B cell (primary cell): Measurements from ENCODE around the gene OR10C1. TPM values are rescaled to one million over a fixed set of nuclear protein-coding genes. Genes with fewer than 3 reads are reported as not detected.
"Not testable (repeated sequence)": the region's sequence is repeated elsewhere in the genome, so short reads cannot be mapped to it uniquely, and the experiment has no call there.

Experiments used
- ATAC-seq: fragments of 200-7000 bp; cut with Tn5 transposase; one replicate; pipeline ENCODE4 v1.10.0; 2021; ENCODE audit warnings: low read depth, mild to moderate bottlenecking, moderate number of reproducible peaks, moderate library complexity
- CTCF ChIA-PET: fragments of 350-600 bp; sonication (Branson Sonifier 250); formaldehyde crosslinking; loops from one replicate; lab custom pipeline; 2021; ENCODE audit warnings: antibody characterized with exemption, inconsistent platforms; lab: Charles Lee
- POLR2A ChIA-PET: fragments of 350-600 bp; sonication (Branson Sonifier 250); formaldehyde crosslinking; loops from one replicate; lab custom pipeline; 2021; ENCODE audit warnings: antibody characterized with exemption; lab: Charles Lee
- DNase-seq: peaks from one replicate; pipeline ENCODE4 v3.0.0; 2013
- H2AFZ ChIP-seq: 2 replicates; pipeline ENCODE4 v1.6.1; 2012; ENCODE audit warnings: mild to moderate bottlenecking, low read depth, low read length; ENCODE audit not compliant: insufficient read depth, poor library complexity, severe bottlenecking
- H3K27ac ChIP-seq, 2 donors: 1 replicate in 1 of 2; 2 replicates in 1 of 2; pipeline ENCODE4 v1.5.1; 2012 to 2013; ENCODE audit warnings: low read length in 2 of 2, mild to moderate bottlenecking in 2 of 2, moderate library complexity in 1 of 2
- H3K27me3 ChIP-seq, 4 experiments: fragments of 200-600 bp in 1 of 4; sonication (generic) in 1 of 4; replicated peaks in 1 of 4; 1 replicate in 2 of 4; 2 replicates in 2 of 4; pipeline versions ENCODE4 v1.6.1 to v1.7.0; 2013 to 2016; ENCODE audit warnings: low read length in 3 of 4, mild to moderate bottlenecking in 2 of 4, mixed read lengths in 1 of 4, moderate library complexity in 1 of 4; ENCODE audit not compliant: insufficient read depth in 4 of 4, control insufficient read depth in 3 of 4; ENCODE audit errors: control extremely low read depth in 1 of 4
- H3K36me3 ChIP-seq, 2 experiments: replicated peaks in 1 of 2; 1 replicate in 1 of 2; 2 replicates in 1 of 2; pipeline versions ENCODE4 v1.6.1 to v1.7.1; 2013; ENCODE audit warnings: low read length in 1 of 2; ENCODE audit not compliant: insufficient read depth in 2 of 2, control insufficient read depth in 1 of 2; ENCODE audit errors: control extremely low read depth in 1 of 2, extremely low read depth in 1 of 2
- H3K4me1 ChIP-seq, 2 donors: fragments of 200-600 bp in 1 of 2; sonication (generic) in 1 of 2; 1 replicate in 1 of 2; 2 replicates in 1 of 2; pipeline versions ENCODE4 v1.5.1 to v1.6.1; 2013 to 2017; ENCODE audit warnings: low read length in 2 of 2; ENCODE audit not compliant: control insufficient read depth in 2 of 2, insufficient read depth in 2 of 2
- H3K4me2 ChIP-seq: replicated peaks from 2 replicates; pipeline ENCODE3; 2012; ENCODE audit warnings: mild to moderate bottlenecking, low read depth, low read length; ENCODE audit not compliant: poor library complexity, severe bottlenecking
- H3K4me3 ChIP-seq, 5 experiments: fragments of 200-600 bp in 1 of 5; sonication (generic) in 1 of 5; 1 replicate in 3 of 5; 2 replicates in 2 of 5; pipeline versions ENCODE4 v1.5.1 to v1.7.0; 2011 to 2016; ENCODE audit warnings: low read length in 4 of 5, mild to moderate bottlenecking in 4 of 5, low read depth in 2 of 5, control low read depth in 1 of 5, moderate library complexity in 1 of 5; ENCODE audit not compliant: insufficient read depth in 1 of 5; ENCODE audit errors: control extremely low read depth in 1 of 5, extremely low read depth in 1 of 5
- H3K79me2 ChIP-seq: fragments of 200-600 bp; sonication (generic); one replicate; pipeline ENCODE4 v1.6.0; 2016; ENCODE audit warnings: low read length; ENCODE audit not compliant: control insufficient read depth, insufficient read depth
- H3K9ac ChIP-seq: fragments of 200-600 bp; sonication (generic); 2 replicates; pipeline ENCODE4 v1.6.1; 2017; ENCODE audit warnings: mild to moderate bottlenecking, low read length, moderate library complexity
- H3K9me3 ChIP-seq, 3 donors: one replicate each; pipeline versions ENCODE4 v1.6.1 to v1.7.1; 2013; ENCODE audit warnings: low read length in 2 of 3; ENCODE audit not compliant: control insufficient read depth in 2 of 3, insufficient read depth in 1 of 3; ENCODE audit errors: control extremely low read depth in 1 of 3
- H4K20me1 ChIP-seq: 2 replicates; pipeline ENCODE4 v1.6.0; 2012; ENCODE audit warnings: mild to moderate bottlenecking, low read length; ENCODE audit not compliant: insufficient read depth, control insufficient read depth, poor library complexity, severe bottlenecking
- H3K27ac Mint-ChIP-seq: one replicate; pipeline ENCODE4 v1.8.0; 2021; ENCODE audit warnings: mixed read lengths
- H3K27me3 Mint-ChIP-seq: one replicate; pipeline ENCODE4 v1.8.0; 2021; ENCODE audit warnings: mixed read lengths
- H3K4me1 Mint-ChIP-seq: one replicate; pipeline ENCODE4 v1.8.0; 2021; ENCODE audit warnings: mixed read lengths
- H3K4me3 Mint-ChIP-seq: one replicate; pipeline ENCODE4 v1.8.0; 2021; ENCODE audit warnings: mixed read lengths
- H3K9me3 Mint-ChIP-seq: one replicate; pipeline ENCODE4 v1.8.0; 2022; ENCODE audit warnings: mixed read lengths; ENCODE audit not compliant: insufficient read depth
- CTCF ChIP-seq: fragments of 200-600 bp; IDR thresholded peaks from one replicate; pipeline ENCODE4 v1.8.0; 2022; ENCODE audit warnings: antibody characterized with exemption, mild to moderate bottlenecking
- EZH2 ChIP-seq: IDR thresholded peaks from 2 replicates; pipeline ENCODE4 v1.6.1; 2012; ENCODE audit warnings: borderline replicate concordance, low read depth, mild to moderate bottlenecking, moderate library complexity, low read length; ENCODE audit not compliant: insufficient read depth, poor library complexity, severe bottlenecking
- WGBS: methylation state at CpG from one replicate; pipeline ENCODE4 v1.1.5; 2013; ENCODE audit warnings: missing lambda C conversion rate; ENCODE audit not compliant: insufficient coverage; 5-methylcytosine and 5-hydroxymethylcytosine counted together
- intact Hi-C: fragments of 100-400 bp; cut with micrococcal nuclease; formaldehyde crosslinking; loops from one replicate; pipeline ENCODE4 v1.10.0; 2022
- polyA plus RNA-seq: library from polyadenylated mRNA; depleted of rRNA; stranded (reverse); fragments of >200 nt; gene quantifications from 2 replicates; pipeline ENCODE4 v1.2.3, GENCODE V29; 2012
- total RNA-seq, 2 donors: library from RNA; stranded (reverse); fragments of 120-200 nt in 1 of 2; gene quantifications; 1 replicate in 1 of 2; 2 replicates in 1 of 2; pipeline versions ENCODE4 v1.2.3 to v1.2.4, GENCODE V29; 2013 to 2022

Gene OR10C1
- total and polyA plus RNA-seq, 2 donors (not counting 1 experiment from before 2014, with no cell fraction given), result not detected

GRCh38 chr6:29425075-29425474 is 14.0 kb upstream of the OR10C1 start:
- H3K27me3 ChIP-seq, result peaks cover 0 to 2% (median under 1%) of the 10 kb centered on the region in 4 experiments
- no peaks in the 10 kb centered on the region for H3K9me3 Mint-ChIP-seq
- H3K4me1 Mint-ChIP-seq, result no peaks in the 10 kb centered on the region
- ATAC-seq (no peak), DNase-seq (no peak)
- H3K4me2 ChIP-seq, result no peak overlapping the region
- WGBS, result no CpG with 5 or more reads among the region's 1 CpG
- ChIA-PET POLR2A (no interaction called here), CTCF (no interaction called here)
- H2AFZ ChIP-seq, result no peak overlapping the region
- H3K4me1 ChIP-seq, result no peaks in the 10 kb centered on the region
- intact Hi-C loops, result no loop called here
- peaks cover 35% of the 10 kb centered on the region for H3K27me3 Mint-ChIP-seq
- H3K4me3 Mint-ChIP-seq, result no peak overlapping the region
- H3K27ac Mint-ChIP-seq, result no peak overlapping the region
- H3K36me3 ChIP-seq, result no peaks in the 10 kb centered on the region
- TF ChIP-seq EZH2 (no peak), CTCF (no peak)
- no peaks in the 10 kb centered on the region for H4K20me1 ChIP-seq
- H3K27ac ChIP-seq, result no peak overlapping the region
- H3K4me3 ChIP-seq, result no peak overlapping the region
- no peak overlapping the region for H3K9ac ChIP-seq
- H3K79me2 ChIP-seq, result no peaks in the 10 kb centered on the region
- H3K9me3 ChIP-seq, result peaks cover 0 to 3% (median 0%) of the 10 kb centered on the region in 3 donors

GRCh38 chr6:29426654-29427053 is 12.5 kb upstream of the OR10C1 start:
- H3K27me3 ChIP-seq, result peaks cover 0 to 2% (median 0%) of the 10 kb centered on the region in 4 experiments
- H3K4me1 Mint-ChIP-seq, result no peaks in the 10 kb centered on the region
- peaks cover 29% of the 10 kb centered on the region for H3K27me3 Mint-ChIP-seq
- ChIA-PET CTCF (no interaction called here), POLR2A (no interaction called here)
- H3K9me3 ChIP-seq, result peaks cover 0 to 3% (median 0%) of the 10 kb centered on the region in 3 donors
- no peaks in the 10 kb centered on the region for H3K36me3 ChIP-seq
- H3K4me3 Mint-ChIP-seq, result no peak overlapping the region
- ATAC-seq (no peak), DNase-seq (no peak)
- no peak overlapping the region for H3K4me3 ChIP-seq
- no peak overlapping the region for H3K9ac ChIP-seq
- no peak overlapping the region for H3K27ac ChIP-seq
- H3K4me1 ChIP-seq, result no peaks in the 10 kb centered on the region
- H3K79me2 ChIP-seq, result no peaks in the 10 kb centered on the region
- H2AFZ ChIP-seq, result no peak overlapping the region
- H3K27ac Mint-ChIP-seq, result no peak overlapping the region
- no peak overlapping the region for H3K4me2 ChIP-seq
- no peaks in the 10 kb centered on the region for H3K9me3 Mint-ChIP-seq
- TF ChIP-seq CTCF (no peak), EZH2 (no peak)
- intact Hi-C loops, result no loop called here
- H4K20me1 ChIP-seq, result no peaks in the 10 kb centered on the region
- WGBS, result 92% methylated on average over 2 of the region's 3 CpGs

- H3K79me2 ChIP-seq, H3K4me3 ChIP-seq, H3K4me1 Mint-ChIP-seq, H2AFZ ChIP-seq, DNase-seq, H3K4me1 ChIP-seq, H3K27me3 ChIP-seq, CTCF ChIA-PET, ATAC-seq, H4K20me1 ChIP-seq, H3K9me3 Mint-ChIP-seq, H3K27ac ChIP-seq, POLR2A ChIA-PET, H3K9me3 ChIP-seq, H3K27ac Mint-ChIP-seq, intact Hi-C loops, H3K4me3 Mint-ChIP-seq, H3K9ac ChIP-seq, H3K4me2 ChIP-seq, H3K36me3 ChIP-seq: not testable (repeated sequence)
- peaks cover 49% of the 10 kb centered on the region for H3K27me3 Mint-ChIP-seq
- WGBS, result 86% methylated on average over 11 of the region's 18 CpGs
Measured at GRCh38 chr6:29436730-29437129, 2.4 kb upstream of the OR10C1 start.
